Stimulated activated CD4-positive, alpha-beta T cell treated with anti-CD3 and anti-CD28 coated beads, Interleukin-4, amount 100 ng/mL, for 48 hours (primary cell): ENCODE measurements around the gene COBL.

Experiments
- DNase-seq, 2 donors: peaks; one replicate each; pipeline ENCODE4 v3.0.0-alpha.2; 2020; ENCODE audit warnings: low read depth in 2 of 2

COBL gene

GRCh38 chr7:51316666-51317581 lies at the start of gene COBL:
COBL (minus strand) TSS chr7:51316809; CDS start chr7:51316633, 176 bp downstream.
- no peak for DNase-seq

- DNase-seq = no peak
Observed at GRCh38 chr7:51366172-51366728, 49.6 kb upstream of the COBL start.

GRCh38 chr7:51357821-51358220 lies 41.2 kb upstream of the COBL start:
- DNase-seq = no peak

- no peak for DNase-seq
Observed at GRCh38 chr7:51356849-51357516, 40.4 kb upstream of the COBL start.

GRCh38 chr7:51354897-51355296 lies 38.3 kb upstream of the COBL start:
- no peak for DNase-seq

- DNase-seq = no peak
Observed at GRCh38 chr7:51354434-51354833, 37.8 kb upstream of the COBL start.

DNA sequence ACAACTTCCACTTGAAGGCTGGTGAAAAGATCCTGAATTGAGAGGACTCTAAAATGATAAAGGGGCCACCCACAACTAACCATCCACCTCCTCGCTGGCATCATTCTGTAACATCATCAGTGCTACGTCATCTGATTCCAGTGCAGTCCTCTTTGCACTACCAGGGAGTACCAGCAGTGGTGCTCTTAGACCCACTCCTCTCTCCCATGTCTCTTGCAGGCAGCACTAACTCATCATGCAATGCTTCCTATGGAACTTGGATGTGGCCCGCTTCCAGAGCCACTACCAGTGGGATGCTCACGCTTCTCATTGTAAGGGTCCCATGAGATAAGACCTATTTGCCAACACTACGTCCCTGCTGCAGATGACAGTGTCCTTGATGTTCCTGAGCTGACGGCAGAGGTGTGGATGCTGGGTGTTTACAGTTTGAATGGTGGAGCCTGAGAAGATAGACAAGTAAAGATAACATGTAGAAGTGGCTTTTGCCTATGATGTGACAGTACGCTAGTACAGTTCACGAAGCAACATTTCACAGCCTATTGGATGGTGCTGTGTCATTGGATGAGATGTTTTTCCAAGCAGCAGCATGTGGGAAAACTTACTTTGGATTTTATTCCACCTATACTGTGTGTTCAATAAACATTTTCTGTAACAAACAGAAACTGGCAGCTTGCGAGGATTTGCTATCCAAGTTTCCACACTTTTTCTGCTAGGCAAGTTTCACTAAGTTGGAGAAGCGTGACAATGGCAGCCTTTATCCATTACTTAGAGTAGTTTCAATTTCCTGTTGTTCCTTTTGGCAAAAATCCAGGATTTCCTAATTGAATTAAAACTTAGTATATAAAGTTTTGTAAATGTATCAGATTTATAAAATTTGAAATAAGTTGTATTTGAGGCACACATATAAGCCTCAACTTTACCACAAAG lies 35.8 kb upstream of the COBL start:
- no peak for DNase-seq

DNA sequence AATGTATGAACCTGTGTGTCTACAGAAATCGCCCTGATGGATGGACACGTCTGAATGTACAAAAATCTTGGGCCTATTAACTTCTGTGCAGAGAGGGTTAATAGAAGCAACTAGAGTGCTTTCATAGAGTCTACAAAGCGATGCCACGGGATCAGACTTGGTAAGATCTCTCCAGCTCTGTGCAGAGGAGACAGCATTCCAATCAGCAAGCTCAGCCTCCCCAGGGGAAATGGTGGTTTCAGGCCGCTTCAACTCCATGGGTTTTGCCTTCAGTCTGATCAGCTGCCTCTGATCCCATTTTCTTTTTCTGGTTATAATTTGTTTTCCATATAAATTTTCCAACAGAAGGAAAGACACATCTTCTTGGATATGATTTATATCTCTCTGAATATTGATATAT lies 35.1 kb upstream of the COBL start:
- no peak for DNase-seq

GRCh38 chr7:51350546-51350896 lies 33.9 kb upstream of the COBL start:
- no peak for DNase-seq

DNA sequence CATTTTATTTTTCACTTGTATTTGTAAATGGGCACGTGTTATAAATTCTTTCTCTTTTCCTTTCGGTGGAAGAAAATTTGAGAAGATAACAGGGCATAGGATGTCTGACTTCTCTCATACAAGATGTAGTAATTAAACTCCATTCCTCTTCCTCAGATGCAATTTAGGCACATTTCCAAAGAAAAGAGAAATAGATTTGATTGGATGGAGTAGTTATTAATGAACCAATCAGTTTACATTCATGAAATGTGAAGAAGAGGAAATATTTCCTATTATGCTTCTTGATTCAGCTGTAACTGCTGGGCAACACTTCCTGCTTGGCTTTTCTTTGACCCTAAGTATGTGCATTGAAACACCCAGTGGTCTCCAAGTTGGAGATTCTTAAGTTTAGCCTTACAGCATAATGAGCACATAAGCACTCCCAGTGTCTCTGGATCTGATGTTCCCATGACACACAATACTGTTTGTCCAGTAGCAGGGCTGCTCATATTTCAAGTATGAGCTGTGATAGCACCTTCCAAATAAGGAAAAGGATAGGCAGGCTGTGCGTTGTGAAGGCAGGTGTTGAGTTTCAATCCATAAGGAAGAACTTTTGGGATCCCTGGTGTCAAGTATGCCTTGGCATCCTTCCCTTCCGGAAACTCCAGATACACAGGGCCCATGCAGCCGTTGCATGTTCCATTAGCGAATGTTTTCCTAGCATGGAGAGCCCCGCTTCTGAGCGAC lies 33.4 kb upstream of the COBL start:
- DNase-seq = no peak

GRCh38 chr7:51346126-51346525 lies 29.5 kb upstream of the COBL start:
- DNase-seq = no peak

DNA sequence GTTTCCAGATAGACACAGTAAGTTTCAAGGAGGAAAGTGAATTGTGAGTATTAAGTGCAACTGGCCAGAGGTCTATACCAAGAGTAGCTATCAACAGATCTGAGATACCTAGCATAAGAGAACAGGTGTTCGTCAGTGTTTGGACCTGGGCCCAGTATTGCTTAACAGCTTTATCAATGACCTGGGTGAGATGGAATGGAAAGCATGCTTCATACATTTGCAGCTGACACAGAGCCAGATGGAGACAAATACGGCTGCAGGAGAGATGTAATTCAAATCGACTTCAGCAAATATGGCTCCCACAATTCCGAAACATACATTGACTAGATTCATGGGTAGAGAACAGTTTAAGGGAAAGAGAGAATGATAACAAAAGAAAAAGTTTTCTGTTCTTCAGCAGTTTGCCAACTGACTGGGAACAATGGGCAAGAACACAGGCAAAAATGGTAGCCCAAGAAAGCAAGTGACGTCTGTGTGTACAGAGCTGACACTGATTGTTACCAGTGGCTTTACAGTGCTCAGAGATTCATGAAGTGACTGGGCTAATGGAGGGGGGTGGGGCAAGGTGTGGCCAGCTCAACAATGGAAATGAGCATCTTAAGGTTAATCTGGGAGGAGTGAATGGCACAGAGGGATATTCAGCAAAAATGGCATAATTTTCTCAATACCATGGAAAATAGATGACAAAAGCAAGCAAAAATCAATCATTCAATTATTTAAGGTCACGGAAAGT lies 28.0 kb upstream of the COBL start:
- no peak for DNase-seq

DNA sequence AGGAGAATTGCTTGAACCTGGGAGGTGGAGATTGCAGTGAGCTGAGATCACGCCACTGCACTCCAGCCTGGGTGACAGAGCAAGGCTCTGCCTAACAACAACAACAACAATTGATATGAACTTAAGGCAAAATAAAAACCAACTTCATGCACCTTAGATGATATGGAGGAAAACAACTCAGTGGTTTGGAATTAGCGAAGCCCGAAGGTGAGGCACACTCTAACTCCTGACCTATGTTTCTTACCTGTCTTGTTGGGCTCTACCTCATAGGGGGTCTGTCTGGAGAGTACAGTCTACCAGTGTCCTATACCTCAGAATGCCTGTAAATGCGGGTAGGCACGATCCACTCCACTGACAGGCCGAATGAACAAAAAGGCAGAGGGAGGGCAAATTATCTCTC lies 24.3 kb upstream of the COBL start:
- DNase-seq = no peak

- DNase-seq = no peak
Observed at GRCh38 chr7:51340029-51340838, 23.6 kb upstream of the COBL start.

GRCh38 chr7:51335057-51335456 lies 18.4 kb upstream of the COBL start:
- DNase-seq = no peak

DNA sequence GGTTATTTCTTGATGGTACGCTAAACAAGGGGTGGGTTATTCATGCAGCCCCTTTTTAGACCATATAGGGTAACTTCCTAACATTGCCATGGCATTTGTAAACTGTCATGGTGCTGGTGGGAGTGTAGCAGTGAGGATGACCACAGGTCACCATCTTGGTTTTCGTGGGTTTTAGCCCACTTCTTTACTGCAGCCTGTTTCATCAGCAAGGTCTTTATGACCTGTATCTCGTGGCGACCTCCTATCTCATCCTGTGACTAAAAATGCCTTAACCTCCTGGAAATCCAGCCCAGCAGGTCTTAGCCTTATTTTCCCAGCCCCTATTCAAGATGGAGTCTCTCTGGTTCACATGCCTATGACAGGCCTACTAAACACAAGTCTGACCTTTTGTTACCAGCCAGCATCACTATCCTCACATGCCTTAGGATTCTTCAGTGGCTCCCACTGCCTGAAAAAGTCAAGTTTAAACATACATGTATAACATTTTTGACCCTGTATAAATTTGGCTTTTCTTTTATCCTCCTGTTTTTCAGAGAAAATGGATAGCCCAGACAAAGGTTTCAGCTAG lies 13.2 kb upstream of the COBL start:
- no peak for DNase-seq

DNA sequence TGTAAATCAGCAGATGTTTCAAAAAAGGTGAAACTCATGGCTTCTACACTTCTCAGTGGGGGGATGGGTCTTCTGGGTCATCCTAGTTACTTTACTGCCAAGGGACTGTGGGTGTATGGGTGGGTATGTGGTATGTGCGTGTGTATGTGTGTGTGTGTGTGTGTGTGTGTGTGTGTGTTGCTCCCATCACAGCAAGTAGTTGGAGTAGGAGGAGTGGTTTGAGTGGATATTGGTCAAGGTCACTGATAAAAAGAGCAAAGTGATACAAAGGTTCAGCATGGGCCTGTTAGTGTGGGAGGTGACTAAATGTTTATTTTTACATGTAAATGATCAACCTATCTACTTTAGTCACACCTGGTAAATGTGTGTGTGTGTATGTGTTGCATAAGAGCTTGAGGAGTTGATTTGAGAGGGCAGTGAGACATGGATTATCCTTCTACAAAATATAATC lies 11.8 kb upstream of the COBL start:
- no peak for DNase-seq

GRCh38 chr7:51327287-51327717 lies 10.7 kb upstream of the COBL start:
- no peak for DNase-seq

- no peak for DNase-seq
Observed at GRCh38 chr7:51326656-51327286, 10.2 kb upstream of the COBL start.
